ENCODE results near the gene SYT17. TPM values are rescaled to one million over a fixed set of nuclear protein-coding genes. Genes with fewer than 3 reads are reported as not detected.

The SYT17 gene
- total RNA-seq, 1 experiment from 2014 or later = 36.6 TPM

DNA sequence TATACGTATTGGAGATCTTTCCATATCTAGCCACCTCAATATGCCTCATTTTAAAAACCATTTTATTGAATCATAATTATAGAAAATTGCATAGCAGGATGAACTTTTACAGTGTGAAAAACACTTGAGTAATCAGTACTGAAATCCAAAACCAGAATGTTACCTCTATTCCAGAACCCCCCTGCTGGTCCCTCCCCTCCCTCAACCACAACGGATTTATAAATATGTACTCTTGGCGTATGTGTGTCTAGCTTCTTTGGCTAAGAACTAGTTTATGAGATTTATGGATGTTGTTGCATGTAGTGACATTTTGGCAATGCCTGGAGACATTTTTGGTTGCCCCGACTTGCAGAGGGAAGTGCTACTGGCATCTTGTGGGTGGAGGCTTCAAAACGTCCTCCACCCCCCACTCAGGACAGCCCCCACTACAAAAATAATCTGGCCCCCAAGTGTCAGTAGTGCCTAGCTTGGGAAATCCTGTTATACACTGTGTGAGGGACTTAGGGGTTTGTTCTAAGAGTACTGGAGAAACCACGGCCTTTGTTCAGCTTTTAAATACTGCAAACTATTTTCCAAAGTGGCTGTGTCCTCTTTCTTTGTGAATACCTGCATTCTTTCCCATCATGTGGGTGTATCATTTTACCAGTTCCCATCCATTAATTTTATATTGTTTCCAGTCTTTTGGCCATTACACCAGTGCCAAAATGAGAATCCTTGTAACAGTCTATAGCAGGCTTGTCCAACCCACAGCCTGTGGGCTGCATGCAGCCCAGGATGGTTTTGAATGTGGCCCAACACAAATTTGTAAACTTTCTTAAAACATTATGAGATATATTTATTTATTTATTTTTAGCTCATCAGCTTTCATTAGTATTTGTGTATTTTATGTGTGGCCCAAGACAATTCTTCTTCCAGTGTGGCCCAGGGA lies 30.6 kb upstream of the SYT17 start:
- Histone ChIP-seq H3K27me3 (ENCODE audit: insufficient read depth, low read depth) (no peaks in the 10 kb centered on the region), H2AFZ (no peak overlapping the region), H3K79me2 (ENCODE audit: low read depth) (no peaks in the 10 kb centered on the region; the same call in 1 of the 2 replicates), H3K36me3 (ENCODE audit: low read depth) (no peaks in the 10 kb centered on the region), H3K9me3 (ENCODE audit: insufficient read depth, low read depth) (no peaks in the 10 kb centered on the region), H3F3A (ENCODE audit: insufficient read depth, low read depth) (peaks cover 42% of the 10 kb centered on the region), H3K9me2 (ENCODE audit: insufficient read depth) (no peaks in the 10 kb centered on the region), H3K4me1 (replicated peaks; ENCODE audit: insufficient read depth) (peaks cover 63% of the 10 kb centered on the region), H4K20me1 (ENCODE audit: insufficient read depth) (no peaks in the 10 kb centered on the region), H3K27ac (peak overlapping the region; percentile 92), H3K4me3 (peak overlapping the region; percentile 17; the same call in 1 of the 2 replicates), H3K4me2 (peak overlapping the region; percentile 83)
- intact Hi-C loops (cut with micrococcal nuclease; ENCODE audit: unreplicated experiment) = no loop called here
- ChIA-PET CTCF (interaction anchor here (0.6 to 1.8 kb wide), 6 partner anchors 18 to 91 kb away, joined by 3 to 7 read pairs (median 5); no protein-coding TSS in a partner anchor), POLR2A (ENCODE audit: unreplicated experiment) (interaction anchor here (0.7 to 1.6 kb wide), 7 partner anchors 10 to 458 kb away, joined by 3 to 11 read pairs (median 6); no protein-coding TSS in a partner anchor)
- BruUV-seq (replicated peaks) = no TSS peak
- TF ChIP-seq EZH2 (IDR thresholded peaks at IDR 0.05; ENCODE audit: low read depth) = no peak
- TF ChIP-seq, protein P1, sequence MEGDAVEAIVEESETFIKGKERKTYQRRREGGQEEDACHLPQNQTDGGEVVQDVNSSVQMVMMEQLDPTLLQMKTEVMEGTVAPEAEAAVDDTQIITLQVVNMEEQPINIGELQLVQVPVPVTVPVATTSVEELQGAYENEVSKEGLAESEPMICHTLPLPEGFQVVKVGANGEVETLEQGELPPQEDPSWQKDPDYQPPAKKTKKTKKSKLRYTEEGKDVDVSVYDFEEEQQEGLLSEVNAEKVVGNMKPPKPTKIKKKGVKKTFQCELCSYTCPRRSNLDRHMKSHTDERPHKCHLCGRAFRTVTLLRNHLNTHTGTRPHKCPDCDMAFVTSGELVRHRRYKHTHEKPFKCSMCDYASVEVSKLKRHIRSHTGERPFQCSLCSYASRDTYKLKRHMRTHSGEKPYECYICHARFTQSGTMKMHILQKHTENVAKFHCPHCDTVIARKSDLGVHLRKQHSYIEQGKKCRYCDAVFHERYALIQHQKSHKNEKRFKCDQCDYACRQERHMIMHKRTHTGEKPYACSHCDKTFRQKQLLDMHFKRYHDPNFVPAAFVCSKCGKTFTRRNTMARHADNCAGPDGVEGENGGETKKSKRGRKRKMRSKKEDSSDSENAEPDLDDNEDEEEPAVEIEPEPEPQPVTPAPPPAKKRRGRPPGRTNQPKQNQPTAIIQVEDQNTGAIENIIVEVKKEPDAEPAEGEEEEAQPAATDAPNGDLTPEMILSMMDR (conservative IDR thresholded peaks at IDR 0.05) = no peak
- peak in 1 of 2 experiments; percentile 79 for DNase-seq

DNA sequence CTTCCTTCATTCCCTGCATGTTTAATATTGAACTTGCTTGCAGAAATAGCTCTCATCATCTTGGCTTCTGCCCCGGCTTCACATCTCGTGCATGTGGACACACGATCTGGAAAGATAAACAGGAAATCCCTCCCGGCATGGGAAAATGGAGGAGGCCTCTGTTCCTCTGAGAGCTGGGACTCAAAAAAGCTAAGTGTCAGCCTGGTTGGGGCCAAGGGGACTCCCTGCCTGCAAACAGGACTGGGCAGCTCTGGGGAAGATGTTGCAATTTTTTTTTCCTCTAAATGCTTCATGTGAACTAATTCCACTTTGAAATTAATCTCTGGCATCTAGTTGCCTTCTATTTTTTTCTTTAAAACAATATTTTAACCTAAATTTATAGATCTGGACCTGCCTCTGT lies 29.4 kb upstream of the SYT17 start:
- CTCF ChIA-PET = interaction anchor here (0.6 to 1.7 kb wide), 4 partner anchors 23 to 53 kb away, joined by 3 to 5 read pairs (median 4); no protein-coding TSS in a partner anchor
- peak overlapping the region; percentile 92; the same call in 1 of the 2 replicates for H3K27ac ChIP-seq
- POLR2A ChIA-PET (ENCODE audit: unreplicated experiment) = interaction anchor here (0.6 to 0.8 kb wide), 9 partner anchors 24 to 255 kb away, joined by 3 to 25 read pairs (median 5); partner anchors contain the start of genes COQ7 and ITPRIPL2

More for the DNA sequence above, 29.4 kb upstream of the SYT17 start:
- Histone ChIP-seq H3K4me1 (replicated peaks; ENCODE audit: insufficient read depth) (peaks cover 59% of the 10 kb centered on the region), H3K36me3 (ENCODE audit: low read depth) (no peaks in the 10 kb centered on the region), H3K9me2 (ENCODE audit: insufficient read depth) (no peaks in the 10 kb centered on the region), H3K27me3 (ENCODE audit: insufficient read depth, low read depth) (no peaks in the 10 kb centered on the region), H3K9me3 (ENCODE audit: insufficient read depth, low read depth) (no peaks in the 10 kb centered on the region), H3K4me3 (no peak overlapping the region), H3K79me2 (ENCODE audit: low read depth) (no peaks in the 10 kb centered on the region; the same call in 1 of the 2 replicates), H2AFZ (no peak overlapping the region), H4K20me1 (ENCODE audit: insufficient read depth) (no peaks in the 10 kb centered on the region), H3F3A (ENCODE audit: insufficient read depth, low read depth) (peaks cover 42% of the 10 kb centered on the region), H3K4me2 (peak overlapping the region; percentile 49)
- peak; percentile 82 to 84 for DNase-seq
- BruUV-seq (replicated peaks) = no TSS peak
- intact Hi-C loops (cut with micrococcal nuclease; ENCODE audit: unreplicated experiment) = no loop called here
- no peak for TF ChIP-seq EZH2 (IDR thresholded peaks at IDR 0.05; ENCODE audit: low read depth)
- TF ChIP-seq, protein P1 (conservative IDR thresholded peaks at IDR 0.05) = no peak

Measured in PC-9 (cell line).